HG03097 (cell line): Measurements from ENCODE around the gene VRK2.
A peak's percentile ranks its signal among the peaks of the same experiment; 100 is the strongest.

Experiments
- ATAC-seq: cut with Tn5 transposase; IDR thresholded peaks from one replicate; pipeline ENCODE4 v1.9.1; 2021; ENCODE audit not compliant: unreplicated experiment, low FRiP score

Gene VRK2

DNA sequence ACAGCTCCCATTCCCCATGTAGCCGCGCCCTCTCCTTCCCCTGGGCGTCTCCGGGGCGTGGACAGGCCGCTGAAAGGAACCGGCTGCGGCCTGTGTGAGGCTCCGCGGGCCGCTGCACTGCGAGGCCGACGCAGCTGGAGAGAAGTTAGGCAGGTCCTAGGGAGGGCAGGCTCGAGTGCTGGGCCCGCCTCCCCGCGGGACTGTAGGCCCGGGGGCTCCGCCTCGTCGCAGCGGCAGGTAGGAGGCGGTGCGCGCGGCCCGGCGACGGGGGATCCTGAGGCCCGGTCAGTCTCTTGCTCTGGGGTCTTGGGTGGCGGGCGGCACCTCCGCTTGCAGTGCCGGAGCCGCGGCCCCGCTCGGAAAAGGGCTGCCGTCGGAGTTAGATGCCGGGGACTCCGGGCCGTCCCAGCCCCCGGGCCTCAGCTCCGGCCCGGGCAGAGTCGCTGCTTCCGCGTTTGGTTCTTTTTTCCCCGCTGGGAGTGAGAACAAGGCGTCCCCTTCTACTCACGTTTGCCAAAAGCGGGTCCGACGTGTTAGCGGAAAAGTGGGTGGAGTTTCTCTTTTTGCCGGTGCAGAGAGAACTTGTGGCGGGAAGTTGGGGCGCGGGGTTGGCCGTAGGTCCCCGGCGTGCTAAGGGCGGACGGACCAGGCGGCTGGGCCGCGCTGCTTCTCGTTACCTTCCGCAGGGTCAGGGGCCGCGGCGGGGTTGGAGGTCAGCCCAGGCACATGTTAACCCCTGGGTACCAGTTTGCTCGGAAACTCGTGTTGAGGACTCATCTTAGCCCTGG lies at the start of gene VRK2:
VRK2 (plus strand) TSS at position 222 of the 788 bp plus-strand sequence. CDS start 2,026 bp downstream, outside the sequence.
- ATAC-seq, result peak; percentile 91

DNA sequence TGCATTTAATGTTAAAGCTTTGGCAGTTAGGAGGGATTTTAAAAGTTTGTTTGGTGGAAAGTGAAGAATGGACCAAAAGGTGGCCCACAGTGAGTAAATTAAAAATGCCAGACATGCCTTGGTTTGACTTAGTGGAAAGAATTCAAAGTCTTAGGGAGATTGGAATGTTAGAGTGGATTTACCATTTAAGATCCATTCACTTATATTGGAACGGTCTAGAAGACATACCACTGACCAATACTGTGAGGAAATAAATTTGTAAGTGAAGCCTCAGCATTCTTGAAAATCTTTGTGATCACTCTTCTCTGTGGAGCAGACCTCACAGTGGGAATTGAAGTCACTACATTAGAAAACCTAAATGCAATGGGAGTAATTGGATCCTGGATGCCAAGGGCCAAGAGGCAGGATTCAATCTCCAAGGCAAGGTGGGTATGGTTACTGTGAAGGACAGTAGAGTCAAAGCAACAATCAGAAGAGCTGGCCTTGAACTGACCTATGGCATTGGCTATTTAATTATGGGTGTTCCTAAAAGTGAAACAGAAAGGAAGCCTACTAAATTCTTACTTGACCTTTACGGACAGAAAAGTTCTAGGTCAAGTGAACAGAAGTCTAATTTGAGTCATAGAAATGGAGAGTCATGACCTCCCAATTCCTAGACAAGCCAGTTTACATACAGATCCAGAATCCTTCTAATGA lies 40.2 kb upstream of the VRK2 start:
- peak; percentile 73 for ATAC-seq

DNA sequence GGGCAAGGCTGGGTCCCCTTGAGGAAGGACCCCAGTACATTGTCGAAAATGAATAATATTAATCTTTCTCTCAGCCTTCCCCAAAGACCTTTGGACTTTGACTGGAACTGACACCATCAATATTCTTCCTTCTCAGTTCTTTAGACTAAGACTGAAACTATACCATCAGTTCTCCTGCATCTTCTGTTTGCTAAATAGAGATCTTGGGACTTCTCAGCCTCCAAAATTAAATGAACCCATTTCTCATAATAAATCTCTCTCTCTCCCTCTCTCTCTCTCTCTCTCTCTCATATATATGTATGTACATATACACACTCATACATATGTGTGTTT lies 39.7 kb upstream of the VRK2 start:
- no peak for ATAC-seq

DNA sequence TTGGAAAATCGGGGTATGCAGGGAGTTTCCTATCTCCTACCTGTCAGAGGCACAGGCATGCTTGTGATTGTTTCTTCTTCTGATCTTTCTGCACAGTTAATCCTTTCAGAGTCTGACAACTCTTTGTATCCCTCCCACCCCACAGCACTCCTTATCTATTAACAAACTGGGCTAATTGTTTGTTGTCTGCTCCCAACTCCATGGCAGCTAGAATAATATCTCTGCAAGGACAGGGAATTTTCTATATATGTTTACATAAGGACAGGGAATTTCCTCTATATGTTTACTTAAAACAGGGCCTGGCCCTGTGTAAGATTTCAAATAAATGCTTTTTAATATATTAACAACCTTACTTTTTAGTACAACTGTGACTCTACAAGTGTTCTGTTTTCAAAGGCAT lies 36.0 kb upstream of the VRK2 start:
- no peak for ATAC-seq

DNA sequence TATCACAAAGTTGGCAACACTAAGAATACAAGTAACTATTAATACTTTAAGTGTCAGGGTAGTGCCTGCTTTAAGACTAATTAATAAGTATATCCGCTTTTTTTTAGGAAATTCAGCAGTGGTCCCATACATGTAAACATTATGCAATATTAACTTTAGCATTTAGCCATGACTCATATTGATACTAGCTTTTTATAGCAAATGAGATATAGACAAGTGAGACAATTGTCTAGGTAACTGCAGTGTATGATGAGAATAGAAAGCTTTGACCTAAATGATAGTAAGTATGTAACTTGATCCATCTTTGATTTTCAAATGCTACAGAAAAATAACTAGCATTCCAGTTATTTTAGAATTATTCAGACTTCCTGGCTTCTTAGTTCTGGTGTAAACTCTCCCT lies 27.4 kb upstream of the VRK2 start:
- ATAC-seq, result no peak

DNA sequence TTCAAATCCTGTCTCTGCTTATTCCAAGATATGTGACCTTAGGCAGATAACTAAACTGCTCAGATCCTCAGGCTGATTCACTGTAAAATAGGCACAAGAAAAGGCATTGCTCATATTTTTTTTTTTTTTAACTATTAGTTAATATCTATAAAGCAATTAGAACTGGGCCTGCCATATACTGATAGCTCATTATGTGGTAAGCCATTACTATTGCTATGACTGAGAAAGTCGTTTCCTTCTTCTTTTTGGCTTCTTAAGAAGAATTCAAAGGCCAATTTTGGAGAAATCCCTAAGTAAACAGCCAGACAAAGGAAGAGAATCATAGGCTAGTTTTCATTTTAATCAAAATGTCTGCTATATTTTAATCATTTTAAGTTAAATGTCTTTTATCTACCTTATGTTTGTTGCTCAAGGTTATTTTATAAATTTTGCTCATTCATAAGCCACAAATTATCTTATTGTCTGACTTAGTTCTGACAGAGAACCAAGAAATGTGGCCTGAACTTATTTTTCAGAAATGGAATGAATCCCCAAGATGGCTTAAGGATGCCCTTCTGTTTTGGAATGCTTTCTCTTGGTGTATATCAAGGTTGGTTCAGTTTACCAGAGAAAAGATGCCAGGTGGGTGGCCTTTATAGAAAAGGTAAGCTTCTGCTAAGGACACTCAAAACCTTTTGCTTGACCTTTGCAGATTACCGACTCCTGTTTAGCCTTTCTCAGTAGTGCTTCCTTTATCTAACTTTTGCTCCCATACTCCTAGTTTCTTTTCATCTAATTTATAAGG lies 21.3 kb upstream of the VRK2 start:
- ATAC-seq, result no peak

DNA sequence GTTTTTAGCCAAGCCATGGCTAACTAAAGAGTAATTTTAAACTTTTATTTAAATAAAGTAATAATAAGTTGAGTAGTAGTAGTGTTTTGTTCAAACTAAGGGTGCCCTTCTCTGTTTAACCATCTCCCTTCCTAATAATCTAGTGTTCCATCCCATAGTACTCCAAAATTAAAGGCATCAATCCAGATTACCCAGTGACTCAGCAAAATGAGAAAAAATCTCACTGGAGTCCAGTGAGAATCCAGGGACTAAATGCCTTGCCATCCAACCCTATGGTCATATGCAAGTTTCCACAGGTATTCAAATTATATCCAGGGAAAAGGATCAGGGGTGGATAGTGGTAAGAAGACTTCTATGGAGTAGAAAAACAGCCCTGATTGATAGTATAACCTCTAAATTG lies 19.6 kb upstream of the VRK2 start:
- no peak for ATAC-seq

DNA sequence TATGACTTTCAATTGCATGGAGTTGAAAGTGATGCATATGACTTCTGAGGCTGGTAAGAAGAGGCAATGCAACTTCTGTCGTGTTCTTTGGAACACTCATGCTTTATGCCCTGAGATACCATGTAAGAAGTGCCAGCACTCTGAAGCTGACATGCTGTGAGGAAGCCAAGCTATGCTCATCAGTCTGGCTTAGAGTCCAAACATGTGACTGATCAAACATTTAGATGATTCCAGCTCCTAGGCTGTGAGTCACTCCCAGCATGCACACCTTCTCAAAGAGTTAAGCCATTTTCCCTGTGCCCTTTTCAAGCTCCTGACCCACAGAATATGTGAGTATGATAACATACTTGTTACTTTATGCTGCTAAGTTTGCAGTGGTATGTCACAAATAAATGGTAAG lies 15.8 kb upstream of the VRK2 start:
- ATAC-seq, result no peak

DNA sequence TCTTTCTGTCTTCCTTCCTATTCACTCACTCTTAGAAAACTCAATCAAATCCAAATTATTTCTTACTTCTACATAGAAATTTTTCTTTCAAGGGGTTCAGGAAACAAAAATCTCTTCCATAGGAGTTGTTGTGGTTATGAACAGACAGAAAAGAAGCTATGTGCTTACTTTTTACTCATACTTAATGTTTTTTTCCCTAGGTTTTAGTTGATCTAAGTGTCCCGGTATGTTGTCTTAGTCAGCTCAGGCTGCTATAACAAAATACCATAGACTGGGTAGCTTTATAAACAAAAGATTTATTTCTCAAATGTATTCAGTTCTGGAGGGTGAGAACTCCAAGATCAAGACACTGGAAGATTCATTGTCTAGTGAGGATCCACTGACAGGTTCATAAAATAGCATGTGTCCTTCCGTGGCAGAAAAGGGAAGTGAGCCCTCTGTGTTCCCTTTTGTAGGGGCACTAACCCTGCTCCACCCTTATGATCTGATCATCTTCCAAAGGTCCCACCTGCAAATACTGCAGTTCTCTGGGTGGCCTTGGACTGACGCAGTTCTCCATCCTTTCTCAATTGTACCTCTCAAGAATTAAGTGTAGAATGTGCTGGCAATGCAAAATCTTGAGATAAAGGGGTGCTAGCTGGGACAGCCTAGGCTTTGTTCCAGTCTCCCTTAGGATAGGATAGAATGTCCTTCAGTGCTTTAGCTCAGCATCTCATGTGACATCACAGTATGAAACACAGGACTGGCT lies 14.4 kb upstream of the VRK2 start:
- ATAC-seq, result peak; percentile 64

DNA sequence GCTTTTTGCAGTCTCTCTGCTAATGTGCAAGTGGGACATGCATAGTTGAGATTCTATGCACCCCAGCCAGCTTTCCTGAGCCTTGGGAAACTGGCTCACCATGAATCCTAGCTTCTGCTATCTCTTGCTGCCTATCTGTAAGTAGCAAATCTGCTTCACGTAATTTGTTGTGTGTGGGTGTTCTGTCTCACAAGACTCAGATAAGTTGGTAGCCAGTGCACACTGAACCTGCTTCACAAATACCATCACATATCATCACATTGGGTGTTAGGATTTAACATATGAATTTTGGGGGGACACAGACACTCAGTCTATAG lies 13.9 kb upstream of the VRK2 start:
- no peak for ATAC-seq

DNA sequence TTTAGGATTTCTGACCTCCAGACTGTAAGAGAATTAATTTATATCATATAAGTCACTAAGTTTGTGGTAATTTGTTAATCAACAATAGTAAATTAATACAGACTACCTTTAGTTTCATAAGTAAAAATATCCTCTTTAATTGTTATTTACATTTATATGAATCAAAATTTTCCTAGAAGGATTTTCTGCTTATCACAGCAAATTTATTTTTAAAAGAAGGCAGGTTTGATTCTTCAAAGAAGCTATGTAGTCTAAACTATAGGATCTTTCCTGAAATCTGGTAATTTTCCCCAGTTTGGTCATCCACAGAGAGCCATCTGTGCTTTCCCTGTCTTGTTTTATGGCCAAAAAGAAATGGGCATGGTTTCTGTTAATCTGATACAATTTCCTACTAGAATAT lies 13.1 kb upstream of the VRK2 start:
- ATAC-seq, result no peak

DNA sequence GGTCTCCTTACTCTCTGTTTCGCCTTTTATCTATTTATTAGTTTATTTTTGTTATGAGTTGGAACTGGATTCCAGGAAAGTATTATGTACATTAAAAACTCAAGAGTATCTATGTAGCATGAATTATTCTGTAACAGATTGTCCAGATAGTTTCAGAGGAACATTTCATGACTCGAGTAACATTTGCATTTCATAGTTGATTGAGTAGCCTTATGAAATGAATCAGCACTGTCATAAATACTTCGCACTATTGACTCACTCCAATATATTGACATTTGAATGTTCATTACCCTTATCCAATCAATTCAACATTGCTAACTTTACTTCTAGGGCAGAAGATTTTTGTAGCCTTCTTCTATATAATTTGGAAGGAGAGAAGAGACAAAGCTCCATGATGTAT lies 11.3 kb upstream of the VRK2 start:
- peak; percentile 58 for ATAC-seq

DNA sequence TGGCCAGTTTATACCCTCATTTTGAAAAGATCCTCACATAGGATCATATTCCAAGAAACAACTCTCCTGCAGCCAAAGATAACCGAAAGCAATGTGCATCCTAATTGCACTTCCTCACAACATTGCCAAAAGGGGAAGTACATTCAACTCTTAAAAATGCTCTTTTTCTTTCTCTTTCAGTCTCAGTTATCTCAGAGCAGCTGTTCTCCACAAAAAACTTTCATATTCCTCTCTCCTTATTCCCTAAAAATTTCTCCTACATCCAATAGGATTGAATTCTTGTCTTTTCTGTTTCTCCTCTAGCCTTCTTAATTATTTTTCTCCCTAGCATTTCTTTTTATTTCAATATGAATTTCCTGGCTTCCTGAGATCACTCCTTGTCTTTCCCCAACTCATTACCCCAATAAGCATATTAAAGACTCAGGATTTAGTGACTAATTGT lies 7.4 kb upstream of the VRK2 start:
- ATAC-seq, result peak; percentile 63

DNA sequence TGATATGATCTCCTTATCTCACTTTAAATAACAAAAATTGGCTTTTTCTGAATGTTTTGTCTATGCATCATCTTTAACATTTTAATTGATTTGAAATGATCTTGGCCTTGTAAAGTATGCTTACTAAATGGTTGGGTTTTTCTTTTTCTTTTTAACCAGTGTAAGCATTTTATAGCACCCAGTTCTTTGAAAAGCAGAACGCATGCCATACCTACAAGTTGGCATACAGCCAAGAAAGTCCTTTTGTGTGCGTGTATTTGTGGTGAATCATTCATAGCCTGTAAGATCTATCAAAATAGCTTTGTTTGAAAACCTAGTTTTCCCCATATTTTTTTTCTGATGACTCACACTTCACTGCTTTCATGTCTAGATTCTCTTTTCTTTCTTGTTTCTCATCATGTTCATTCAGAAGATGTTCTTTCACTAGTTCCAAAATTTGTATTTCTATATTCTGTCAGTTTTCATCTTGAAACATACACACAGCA lies 4.1 kb upstream of the VRK2 start:
- no peak for ATAC-seq

DNA sequence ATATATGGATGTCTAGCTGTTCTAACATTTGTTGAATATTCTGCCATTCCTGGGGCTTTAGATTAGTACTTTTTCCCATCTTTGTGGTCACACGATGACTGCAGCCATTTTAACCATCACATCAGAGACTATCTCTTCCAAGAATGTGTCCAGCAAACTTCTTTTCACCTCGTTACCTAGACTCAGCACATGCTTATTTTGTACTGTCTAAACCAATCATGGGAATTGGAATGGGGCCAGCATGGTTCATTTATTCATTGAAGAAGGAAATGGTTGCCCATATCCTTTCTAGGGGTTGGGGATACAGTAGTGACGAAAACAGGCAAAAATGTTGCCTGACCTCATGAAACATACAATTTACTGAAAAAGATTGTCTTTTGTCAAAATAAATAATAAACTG lies 2.5 kb upstream of the VRK2 start:
- no peak for ATAC-seq

DNA sequence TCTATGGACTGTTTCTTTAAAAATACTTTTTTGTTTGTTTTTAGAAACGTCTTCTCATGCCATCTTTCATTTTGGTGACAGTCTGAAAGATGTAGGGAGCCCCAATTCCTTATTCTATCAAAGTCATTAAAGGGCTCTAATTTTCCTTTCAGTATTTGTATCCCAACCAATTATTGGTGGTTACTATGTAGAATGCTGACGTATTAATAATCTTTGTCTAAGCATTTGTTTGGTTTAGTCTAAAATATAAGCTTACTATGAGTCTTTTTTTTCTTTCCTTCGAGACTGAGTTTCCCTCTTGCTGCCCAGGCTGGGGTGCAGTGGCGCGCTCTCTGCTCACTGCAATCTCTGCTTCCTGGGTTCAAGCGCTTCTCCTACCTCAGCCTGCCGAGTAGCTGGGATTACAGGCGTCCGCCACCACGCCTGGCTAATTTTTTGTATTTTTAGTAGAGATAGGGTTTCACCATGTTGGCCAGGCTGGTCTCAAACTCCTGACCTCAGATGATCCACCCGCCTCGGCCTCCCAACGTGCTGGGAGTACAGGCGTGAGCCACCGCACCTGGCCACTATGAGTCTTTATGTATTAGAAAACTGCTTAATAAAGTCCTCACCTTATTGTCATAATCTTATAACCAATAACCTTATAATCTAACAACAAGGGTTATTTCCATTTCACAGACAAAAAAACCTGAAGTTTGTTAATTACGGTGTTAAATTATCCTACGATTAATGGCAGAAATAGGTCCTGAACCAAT lies 849 bp upstream of the VRK2 start:
- no peak for ATAC-seq

DNA sequence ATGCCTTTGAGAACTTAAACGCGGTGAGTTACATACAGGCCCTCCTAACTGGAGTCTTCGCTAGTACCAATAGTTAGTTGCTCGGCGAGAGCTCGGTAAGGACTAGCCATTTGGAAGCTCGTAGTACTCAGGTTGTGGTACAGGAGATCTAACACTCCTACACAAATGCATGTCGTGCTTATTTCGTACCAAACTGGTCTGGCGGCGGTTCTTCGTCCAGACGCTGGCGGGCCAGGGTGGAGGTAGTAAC lies 346 bp upstream of the VRK2 start:
- ATAC-seq, result no peak

DNA sequence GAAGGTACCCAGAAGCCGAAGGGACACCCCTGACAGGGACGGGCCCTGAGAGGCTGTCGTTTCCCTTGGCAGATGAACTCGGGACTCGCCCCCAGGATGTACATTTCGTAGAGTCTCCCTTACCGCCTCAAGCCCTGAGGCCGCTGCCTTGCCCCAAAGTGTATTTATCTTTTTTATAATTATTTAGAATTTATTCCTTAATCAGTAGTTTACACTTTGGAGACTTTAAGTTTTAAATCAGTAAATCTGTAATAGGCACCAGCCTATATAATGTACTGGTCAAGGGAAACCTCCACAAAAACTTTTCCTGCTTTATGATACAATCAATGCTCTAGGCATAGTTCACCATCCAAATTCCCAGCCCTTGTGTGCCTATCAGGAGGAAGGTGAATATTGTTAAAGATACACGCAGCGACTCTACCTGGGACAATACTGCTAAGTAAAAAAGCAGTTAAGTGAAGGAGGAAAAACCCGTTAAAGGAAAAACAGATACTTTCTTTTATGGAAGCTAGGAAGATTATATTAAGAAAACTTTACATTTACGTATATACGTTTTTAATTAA lies 848 bp downstream of the VRK2 start:
- peak; percentile 47 for ATAC-seq

DNA sequence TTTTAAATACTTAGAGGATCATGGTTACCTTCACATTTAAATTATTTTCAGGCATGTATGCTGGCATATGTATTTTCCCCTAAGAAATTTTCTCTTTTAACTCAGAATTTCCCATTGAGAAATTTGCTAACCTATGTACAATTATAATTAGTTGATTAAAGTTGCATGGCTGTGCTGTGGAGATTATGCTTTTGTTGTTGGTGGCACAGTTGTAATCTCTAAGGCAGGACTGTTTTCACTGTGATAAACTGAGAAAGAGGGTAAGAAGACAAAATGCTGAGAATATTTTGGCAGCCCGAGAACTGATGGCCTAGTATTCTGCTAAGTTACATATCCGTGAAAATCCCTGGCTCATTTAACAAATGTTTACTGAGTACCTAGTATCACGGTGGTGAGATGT lies 1.4 kb downstream of the VRK2 start:
- ATAC-seq, result no peak

DNA sequence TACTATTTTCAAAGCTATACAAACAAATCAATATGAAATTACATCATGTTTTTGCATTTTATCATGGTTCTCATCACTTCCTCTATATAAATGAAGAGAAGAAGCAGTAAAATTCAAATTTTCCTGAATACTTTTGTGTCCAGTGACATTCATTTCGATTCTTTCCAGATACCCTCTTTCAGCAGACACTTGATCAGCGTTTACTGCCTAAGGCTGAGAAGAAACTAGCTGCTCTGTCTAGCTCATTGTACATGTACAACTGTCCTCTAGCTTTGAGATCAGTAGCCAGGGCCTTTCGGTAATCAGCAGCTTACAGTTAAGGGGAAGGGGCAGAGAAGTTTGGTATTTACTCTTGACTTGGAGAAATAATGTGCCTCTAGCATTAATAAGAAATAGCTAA lies 4.8 kb downstream of the VRK2 start:
- no peak for ATAC-seq
